GM18907 (cell line): ENCODE results near the gene RPL27.
"Not testable (repeated sequence)": the region's sequence is repeated elsewhere in the genome, so short reads cannot be mapped to it uniquely, and the experiment has no call there.

Experiments used
- ATAC-seq: cut with Tn5 transposase; IDR thresholded peaks from one replicate; pipeline ENCODE4 v1.9.1; 2021; ENCODE audit warnings: mild to moderate bottlenecking, moderate library complexity; ENCODE audit not compliant: unreplicated experiment

Gene RPL27

GRCh38 chr17:42992872-42993271 lies 5.3 kb upstream of the RPL27 start:
- no peak for ATAC-seq

- ATAC-seq, result not testable (repeated sequence)
These were observed 4.3 kb upstream of the RPL27 start for GRCh38 chr17:42993913-42994312.

- ATAC-seq, result no peak
These were observed 732 bp upstream of the RPL27 start for GRCh38 chr17:42997390-42997983.

GRCh38 chr17:42999003-42999525 lies 845 bp downstream of the RPL27 start:
- ATAC-seq, result no peak

GRCh38 chr17:43000894-43001293 lies 2.7 kb downstream of the RPL27 start:
- not testable (repeated sequence) for ATAC-seq

GRCh38 chr17:43003542-43004172 lies 5.4 kb downstream of the RPL27 start:
- no peak for ATAC-seq

- ATAC-seq, result peak; percentile 75
These were observed 8.7 kb downstream of the RPL27 start, which contains the start of gene IFI35 for GRCh38 chr17:43006639-43007551. Gene IFI35, plus strand, starts transcription at chr17:43006784. Its CDS starts 164 bp downstream, at chr17:43006948.

- ATAC-seq, result no peak
These were observed 12.6 kb downstream of the RPL27 start for GRCh38 chr17:43010667-43011308.

- ATAC-seq, result no peak
These were observed 13.7 kb downstream of the RPL27 start for GRCh38 chr17:43011728-43012472.

GRCh38 chr17:43013296-43013695 lies 15.1 kb downstream of the RPL27 start:
- ATAC-seq, result no peak

- ATAC-seq, result no peak
These were observed 15.9 kb downstream of the RPL27 start for GRCh38 chr17:43014020-43014648.

- ATAC-seq, result no peak
These were observed 16.7 kb downstream of the RPL27 start for GRCh38 chr17:43014649-43015542.

- ATAC-seq, result no peak
These were observed 17.4 kb downstream of the RPL27 start for GRCh38 chr17:43015579-43015978.

- no peak for ATAC-seq
These were observed 18.0 kb downstream of the RPL27 start for GRCh38 chr17:43016216-43016615.

- ATAC-seq, result no peak
These were observed 20.0 kb downstream of the RPL27 start for GRCh38 chr17:43018008-43018853.

- no peak for ATAC-seq
These were observed 20.7 kb downstream of the RPL27 start for GRCh38 chr17:43018932-43019331.

GRCh38 chr17:43019418-43019817 lies 21.2 kb downstream of the RPL27 start:
- no peak for ATAC-seq
